Mesenchymal stem cell (in vitro differentiated cells and primary cell): ENCODE data around the gene VMP1.
"Not testable (repeated sequence)": the region's sequence is repeated elsewhere in the genome, so short reads cannot be mapped to it uniquely, and the experiment has no call there.

Experiments
- DNase-seq: peaks from one replicate; pipeline ENCODE4 v3.0.0-alpha.2; 2013
- H2AFZ ChIP-seq: one replicate; pipeline ENCODE4 v1.6.1; 2013; ENCODE audit warnings: low read depth, mild to moderate bottlenecking, control low read depth, inconsistent platforms, low read length, moderate library complexity
- H2AK5ac ChIP-seq: 2 replicates; pipeline ENCODE4 v1.6.1; 2013; ENCODE audit warnings: low read length, moderate library complexity, mild to moderate bottlenecking, inconsistent platforms; ENCODE audit not compliant: severe bottlenecking
- H2BK120ac ChIP-seq: one replicate; pipeline ENCODE4 v1.6.1; 2013; ENCODE audit warnings: low read depth, mild to moderate bottlenecking, inconsistent platforms, low read length, moderate library complexity
- H2BK12ac ChIP-seq, 2 experiments: one replicate each; pipeline ENCODE4 v1.6.1; 2013; ENCODE audit warnings: inconsistent platforms in 2 of 2, low read length in 2 of 2, mild to moderate bottlenecking in 2 of 2, moderate library complexity in 2 of 2, control low read depth in 1 of 2
- H2BK15ac ChIP-seq: one replicate; pipeline ENCODE4 v1.6.1; 2013; ENCODE audit warnings: mild to moderate bottlenecking, low read depth, inconsistent platforms; ENCODE audit not compliant: poor library complexity, severe bottlenecking
- H2BK5ac ChIP-seq: 2 replicates; pipeline ENCODE4 v1.6.1; 2013; ENCODE audit warnings: low read depth, mild to moderate bottlenecking, low read length, control low read depth, inconsistent platforms; ENCODE audit not compliant: poor library complexity, severe bottlenecking
- H3K14ac ChIP-seq, 2 experiments: one replicate each; pipeline ENCODE4 v1.6.1; 2013; ENCODE audit warnings: inconsistent platforms in 2 of 2, low read length in 2 of 2, control low read depth in 1 of 2, mild to moderate bottlenecking in 1 of 2, moderate library complexity in 1 of 2
- H3K18ac ChIP-seq, 2 experiments: one replicate each; pipeline ENCODE4 v1.6.1; 2013; ENCODE audit warnings: inconsistent platforms in 2 of 2, low read length in 2 of 2, control low read depth in 1 of 2, low read depth in 1 of 2, mild to moderate bottlenecking in 1 of 2
- H3K23ac ChIP-seq, 2 experiments: one replicate each; pipeline ENCODE4 v1.6.1; 2013; ENCODE audit warnings: inconsistent platforms in 2 of 2, low read length in 2 of 2, mild to moderate bottlenecking in 2 of 2, moderate library complexity in 2 of 2, control low read depth in 1 of 2
- H3K27ac ChIP-seq: 2 replicates; pipeline ENCODE4 v1.5.1; 2013; ENCODE audit warnings: mild to moderate bottlenecking, moderate library complexity, low read length, control low read depth, inconsistent platforms; ENCODE audit not compliant: poor library complexity, severe bottlenecking
- H3K27me3 ChIP-seq, 2 experiments: 2 replicates each; pipeline versions ENCODE4 v1.6.1 to v1.7.0; 2013; ENCODE audit warnings: low read length in 2 of 2, mild to moderate bottlenecking in 2 of 2, moderate library complexity in 2 of 2, control low read depth in 1 of 2, inconsistent platforms in 1 of 2; ENCODE audit not compliant: control insufficient read depth in 1 of 2, insufficient read depth in 1 of 2
- H3K36me3 ChIP-seq, 2 experiments: 2 replicates each; pipeline versions ENCODE4 v1.6.1 to v1.7.0; 2013; ENCODE audit warnings: low read length in 2 of 2, control low read depth in 1 of 2, inconsistent platforms in 1 of 2, low read depth in 1 of 2, mild to moderate bottlenecking in 1 of 2; ENCODE audit not compliant: insufficient read depth in 2 of 2, control insufficient read depth in 1 of 2
- H3K4ac ChIP-seq, 2 experiments: one replicate each; pipeline ENCODE4 v1.6.1; 2013; ENCODE audit warnings: inconsistent platforms in 2 of 2, low read length in 2 of 2, mild to moderate bottlenecking in 2 of 2, moderate library complexity in 2 of 2, control low read depth in 1 of 2, low read depth in 1 of 2
- H3K4me1 ChIP-seq: 2 replicates; pipeline ENCODE4 v1.6.1; 2013; ENCODE audit warnings: low read depth, low read length, control low read depth; ENCODE audit not compliant: control insufficient read depth, insufficient read depth
- H3K4me2 ChIP-seq: 2 replicates; pipeline ENCODE4 v1.6.1; 2013; ENCODE audit warnings: low read length, mild to moderate bottlenecking, inconsistent platforms; ENCODE audit not compliant: poor library complexity, severe bottlenecking
- H3K4me3 ChIP-seq, 2 experiments: 2 replicates each; pipeline versions ENCODE4 v1.5.1 to v1.7.0; 2013; ENCODE audit warnings: low read length in 2 of 2, mild to moderate bottlenecking in 2 of 2, control low read depth in 1 of 2, low read depth in 1 of 2; ENCODE audit not compliant: insufficient read depth in 1 of 2
- H3K79me1 ChIP-seq: replicated peaks from 2 replicates; pipeline ENCODE4 v1.6.1; 2013; ENCODE audit warnings: mild to moderate bottlenecking, control low read depth, low read length, inconsistent platforms; ENCODE audit not compliant: poor library complexity, severe bottlenecking
- H3K9ac ChIP-seq: 2 replicates; pipeline ENCODE4 v1.7.0; 2013; ENCODE audit warnings: mild to moderate bottlenecking, low read length, moderate library complexity
- H3K9me3 ChIP-seq: 2 replicates; pipeline ENCODE4 v1.7.0; 2013; ENCODE audit warnings: mild to moderate bottlenecking, low read length; ENCODE audit not compliant: control insufficient read depth
- H4K8ac ChIP-seq: one replicate; pipeline ENCODE4 v1.6.1; 2013; ENCODE audit warnings: inconsistent platforms, mild to moderate bottlenecking, low read length, moderate library complexity
- H4K91ac ChIP-seq: one replicate; pipeline ENCODE4 v1.6.1; 2013; ENCODE audit warnings: mild to moderate bottlenecking, low read length, inconsistent platforms
- WGBS: methylation state at CpG from one replicate; pipeline ENCODE4 v1.1.7; 2013; ENCODE audit warnings: mixed read lengths; 5-methylcytosine and 5-hydroxymethylcytosine counted together

The VMP1 gene

GRCh38 chr17:59780548-59780947, 73.1 kb downstream of the VMP1 start:
- H3K4me1 ChIP-seq, H3K4me2 ChIP-seq, H3K4me3 ChIP-seq, H2BK120ac ChIP-seq, H3K9me3 ChIP-seq, H2AFZ ChIP-seq, H2AK5ac ChIP-seq, H3K14ac ChIP-seq, H3K4ac ChIP-seq, H3K79me1 ChIP-seq, H4K8ac ChIP-seq, H3K27ac ChIP-seq, H2BK15ac ChIP-seq, H3K18ac ChIP-seq, H2BK12ac ChIP-seq, H3K9ac ChIP-seq, H2BK5ac ChIP-seq, H3K23ac ChIP-seq, H3K27me3 ChIP-seq, DNase-seq, H4K91ac ChIP-seq: not testable (repeated sequence)
- 96% methylated on average over 6 of the region's 6 CpGs for whole genome bisulfite sequencing
- H3K36me3 ChIP-seq: peaks cover 6 to 33% of the 10 kb centered on the region in 2 experiments

DNA sequence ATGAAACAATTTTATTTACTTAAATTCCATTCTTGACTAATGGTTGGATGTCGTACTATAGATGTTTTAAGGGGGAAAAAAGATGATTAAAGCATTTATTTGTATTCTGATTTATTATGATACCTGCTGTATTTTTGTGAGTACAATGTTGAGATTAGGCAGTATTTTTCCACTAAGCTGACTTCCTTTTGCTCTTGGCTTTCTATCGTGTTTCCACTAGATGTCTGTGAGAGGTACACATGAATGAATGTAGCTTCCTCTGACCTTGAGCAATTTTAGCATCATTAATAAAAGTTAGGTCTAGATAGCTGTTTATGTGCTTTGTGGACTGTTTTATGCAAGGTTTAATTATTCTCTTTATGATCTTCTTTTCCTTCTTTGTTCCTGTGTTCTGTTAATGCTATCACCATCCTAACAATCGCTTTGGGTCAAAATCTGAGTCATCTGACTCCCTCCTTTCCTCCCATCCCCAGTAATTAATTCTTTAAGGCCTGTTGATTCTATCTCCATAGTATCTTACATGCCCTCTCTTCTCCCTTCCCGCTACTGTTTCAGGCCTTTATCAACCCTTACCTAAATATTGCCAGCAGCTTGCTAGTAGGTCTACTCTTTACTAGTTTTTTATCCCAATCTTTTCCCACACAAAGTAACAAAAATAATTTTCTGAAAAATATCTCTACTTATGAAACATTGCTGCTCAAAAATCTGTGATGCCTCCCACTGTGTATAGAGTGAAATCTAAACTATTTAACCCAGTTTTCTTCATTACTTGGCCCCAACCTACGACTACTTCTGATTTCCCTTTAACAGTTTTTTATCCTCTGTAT, 76.0 kb downstream of the VMP1 start:
- H3K4me2 ChIP-seq: no peak overlapping the region
- no peak overlapping the region for H4K8ac ChIP-seq
- no peaks in the 10 kb centered on the region for H3K27me3 ChIP-seq
- no peak overlapping the region for H2BK12ac ChIP-seq
- H3K27ac ChIP-seq: peak overlapping the region; percentile 100
- no peak overlapping the region for H3K14ac ChIP-seq
- H3K36me3 ChIP-seq: peaks cover 0 to 14% of the 10 kb centered on the region in 2 experiments
- 10% methylated on average over 4 of the region's 5 CpGs for WGBS
- peak overlapping the region; percentile 83 for H3K9ac ChIP-seq
- peak overlapping the region; percentile 49 for H2BK120ac ChIP-seq
- peak overlapping the region; percentile 91 for H2AK5ac ChIP-seq
- no peak overlapping the region for H3K4ac ChIP-seq
- no peaks in the 10 kb centered on the region for H3K9me3 ChIP-seq
- peak; percentile 86 for DNase-seq
- no peak overlapping the region for H3K23ac ChIP-seq
- peaks cover 4% of the 10 kb centered on the region for H3K79me1 ChIP-seq
- H3K4me3 ChIP-seq: no peak overlapping the region
- H3K4me1 ChIP-seq: peaks cover 8% of the 10 kb centered on the region
- H2BK15ac ChIP-seq: no peak overlapping the region
- no peak overlapping the region for H4K91ac ChIP-seq
- H2BK5ac ChIP-seq: peak overlapping the region; percentile 82
- no peak overlapping the region for H3K18ac ChIP-seq
- H2AFZ ChIP-seq: no peak overlapping the region

DNA sequence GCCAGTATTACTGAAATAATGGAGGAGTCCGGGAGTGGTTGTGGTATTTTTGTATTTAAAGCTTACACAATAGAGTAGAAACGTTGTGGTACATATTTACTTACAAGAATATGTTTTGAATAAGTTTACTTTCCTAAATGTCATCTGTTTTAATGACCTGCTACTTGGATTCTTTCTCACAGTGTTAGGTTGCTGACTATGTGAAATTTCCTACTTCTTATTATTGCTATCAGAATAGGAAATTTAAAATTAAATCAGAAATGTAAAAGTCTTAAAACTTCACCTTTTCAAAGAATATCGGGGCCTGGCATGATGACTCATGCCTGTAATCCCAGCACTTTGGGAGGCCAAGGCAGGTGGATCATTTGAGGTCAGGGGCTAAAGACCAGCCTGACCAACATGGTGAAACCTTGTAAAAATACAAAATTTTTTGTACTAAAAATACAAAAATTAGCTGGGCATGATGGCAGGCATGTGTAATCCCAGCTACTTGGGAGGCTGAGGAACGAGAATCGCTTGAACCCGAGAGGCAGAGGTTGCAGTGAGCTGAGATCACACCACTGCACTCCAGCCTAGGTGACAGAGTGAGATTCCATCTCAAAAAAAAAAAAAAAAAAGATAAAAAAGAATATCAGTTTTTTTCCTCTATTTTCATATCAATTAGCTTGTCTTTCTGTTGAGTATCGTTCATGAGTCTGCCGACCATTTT, 77.8 kb downstream of the VMP1 start:
- no peak overlapping the region for H3K23ac ChIP-seq
- no peak overlapping the region for H2AFZ ChIP-seq
- WGBS: 0% methylated on average over 1 of the region's 8 CpGs

DNA sequence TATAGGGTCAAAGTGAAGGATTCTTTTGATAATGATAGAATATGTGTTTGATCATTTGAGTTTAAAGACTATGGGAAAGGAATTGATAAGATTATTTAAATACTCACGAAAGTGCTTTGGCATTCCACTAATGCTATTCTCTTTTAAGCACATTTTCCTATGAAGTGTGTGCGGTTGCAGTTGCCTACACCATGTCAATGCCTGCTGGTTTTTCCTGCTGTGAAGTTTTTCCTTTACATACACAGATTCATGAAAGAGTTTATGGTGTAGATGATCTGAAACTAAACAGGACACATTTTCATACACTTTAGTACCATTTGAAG, 78.7 kb downstream of the VMP1 start:
- peak overlapping the region; percentile 50 for H2AK5ac ChIP-seq
- H2BK12ac ChIP-seq: no peak overlapping the region
- peak overlapping the region; percentile 83 for H3K9ac ChIP-seq
- peak overlapping the region in 1 of 2 experiments; percentile 58 for H3K4ac ChIP-seq
- H3K18ac ChIP-seq: peak overlapping the region in 1 of 2 experiments; percentile 57
- peaks cover 8% of the 10 kb centered on the region for H3K4me1 ChIP-seq
- peak overlapping the region in 1 of 2 experiments; percentile 27 for H3K4me3 ChIP-seq
- WGBS: 6% methylated on average over 2 of the region's 2 CpGs
- H3K9me3 ChIP-seq: no peaks in the 10 kb centered on the region
- H4K91ac ChIP-seq: no peak overlapping the region
- no peak overlapping the region for H2BK15ac ChIP-seq
- no peak overlapping the region for H4K8ac ChIP-seq
- H3K4me2 ChIP-seq: no peak overlapping the region
- H3K79me1 ChIP-seq: no peaks in the 10 kb centered on the region
- no peak overlapping the region for H2BK120ac ChIP-seq
- no peaks in the 10 kb centered on the region for H3K36me3 ChIP-seq
- H3K27me3 ChIP-seq: no peaks in the 10 kb centered on the region
- no peak for DNase-seq
- H2AFZ ChIP-seq: no peak overlapping the region
- H3K14ac ChIP-seq: no peak overlapping the region
- H3K23ac ChIP-seq: no peak overlapping the region
- peak overlapping the region; percentile 33 for H2BK5ac ChIP-seq
- peak overlapping the region; percentile 97 for H3K27ac ChIP-seq

More for the DNA sequence above, 77.8 kb downstream of the VMP1 start:
- Histone ChIP-seq H3K4me1 (peaks cover 8% of the 10 kb centered on the region), H2BK15ac (no peak overlapping the region), H2AK5ac (peak overlapping the region; percentile 83), H3K4me3 (no peak overlapping the region), H3K9me3 (no peaks in the 10 kb centered on the region), H3K79me1 (no peaks in the 10 kb centered on the region), H4K8ac (no peak overlapping the region), H4K91ac (no peak overlapping the region), H3K14ac (no peak overlapping the region), H2BK5ac (peak overlapping the region; percentile 79), H3K27me3 (no peaks in the 10 kb centered on the region), H3K9ac (peak overlapping the region; percentile 83), H3K27ac (peak overlapping the region; percentile 97), H2BK120ac (peak overlapping the region; percentile 73), H3K36me3 (no peaks in the 10 kb centered on the region), H3K4ac (peak overlapping the region in 1 of 2 experiments; percentile 94), H3K4me2 (no peak overlapping the region), H3K18ac (peak overlapping the region in 1 of 2 experiments; percentile 96), H2BK12ac (no peak overlapping the region)
- no peak for DNase-seq
